Activated T-helper 1 cell treated with Interleukin-2 at 50 U/mL for 16 hours (primary cell): ENCODE data around the gene CLDN2.

Source experiments
- DNase-seq: peaks from one replicate; pipeline ENCODE4 v3.0.0-alpha.2; 2020; ENCODE audit warnings: low read depth

The CLDN2 gene

GRCh38 chrX:106921637-106922036, 1.4 kb downstream of the CLDN2 start:
- no peak for DNase-seq

- no peak for DNase-seq
Observed at GRCh38 chrX:106927023-106927422, 6.8 kb downstream of the CLDN2 start.

- no peak for DNase-seq
Observed at GRCh38 chrX:106927700-106928099, 7.5 kb downstream of the CLDN2 start.

- DNase-seq = no peak
Observed at GRCh38 chrX:106928227-106928626, 8.0 kb downstream of the CLDN2 start.

- DNase-seq = no peak
Observed at GRCh38 chrX:106931831-106932491, 11.8 kb downstream of the CLDN2 start.

DNA sequence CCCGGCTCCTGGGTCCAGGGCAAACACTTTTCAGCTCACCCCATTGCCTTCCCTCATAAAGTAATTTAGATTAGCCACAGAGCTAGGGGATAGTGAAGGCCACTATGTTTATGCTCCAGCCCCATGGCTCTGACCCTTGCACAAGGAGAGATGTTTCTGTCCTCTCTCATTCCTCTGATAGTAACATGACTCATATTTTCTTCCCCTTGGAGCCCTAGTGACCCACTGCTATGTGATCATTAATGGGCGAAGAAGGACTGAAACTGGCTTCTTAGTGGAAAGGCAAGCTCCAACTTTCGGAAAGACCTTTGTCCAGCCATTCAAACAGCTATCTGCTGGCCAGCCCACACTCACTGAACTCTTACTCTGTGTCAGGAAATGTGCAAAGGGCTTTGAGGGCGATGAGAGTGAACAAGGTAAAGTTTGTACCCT, 12.3 kb downstream of the CLDN2 start:
- DNase-seq = no peak

DNA sequence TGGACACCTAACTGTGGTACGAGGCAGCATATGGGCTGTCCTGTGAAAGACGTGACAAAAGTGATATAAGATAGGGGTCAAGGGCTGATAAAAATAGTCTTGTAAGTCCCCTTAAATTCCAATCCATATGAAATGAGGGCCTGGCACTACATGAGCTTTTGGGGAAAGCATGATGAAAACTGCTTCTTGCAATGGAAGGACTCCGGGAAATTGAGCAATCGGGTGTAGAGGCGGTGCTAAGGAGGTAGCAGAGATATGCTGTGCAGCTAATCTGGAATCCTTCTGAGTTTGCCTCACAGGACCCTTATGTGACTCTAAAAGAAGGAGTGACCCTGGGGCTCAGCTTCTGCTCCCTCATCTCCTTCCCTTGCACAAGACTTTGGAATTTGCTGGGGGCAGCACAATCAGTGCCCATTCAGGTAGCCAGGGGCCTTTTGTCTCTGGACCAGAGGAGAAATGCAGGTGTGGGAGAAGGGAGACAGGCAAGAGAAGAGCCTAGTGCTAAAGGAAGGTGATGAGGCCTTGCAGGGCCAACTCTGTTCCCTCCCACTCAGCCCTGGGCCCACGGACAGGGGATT, 12.8 kb downstream of the CLDN2 start:
- DNase-seq = no peak

GRCh38 chrX:106933538-106933961, 13.3 kb downstream of the CLDN2 start:
- DNase-seq = no peak

DNA sequence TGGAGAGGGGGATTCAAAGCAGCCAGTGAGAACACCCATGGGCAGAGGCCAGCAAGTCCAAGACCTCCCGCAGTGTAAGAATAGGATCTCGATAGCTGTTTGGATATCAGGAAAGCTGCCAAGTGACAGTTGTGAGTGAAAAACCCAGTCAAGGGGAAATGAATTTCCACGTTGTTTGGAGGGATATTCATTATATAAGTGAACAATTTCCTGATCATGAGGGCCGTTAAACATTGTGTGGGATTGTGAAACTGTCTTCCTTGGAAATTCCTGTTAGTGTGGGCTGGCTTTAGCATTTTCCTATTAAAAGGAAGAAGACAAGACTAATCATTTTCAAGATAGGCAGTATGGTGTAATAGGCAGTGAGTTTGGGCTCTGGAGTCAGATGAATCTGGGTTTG, 15.0 kb downstream of the CLDN2 start:
- DNase-seq = no peak

GRCh38 chrX:106936246-106936645, 16.0 kb downstream of the CLDN2 start:
- DNase-seq = no peak

DNA sequence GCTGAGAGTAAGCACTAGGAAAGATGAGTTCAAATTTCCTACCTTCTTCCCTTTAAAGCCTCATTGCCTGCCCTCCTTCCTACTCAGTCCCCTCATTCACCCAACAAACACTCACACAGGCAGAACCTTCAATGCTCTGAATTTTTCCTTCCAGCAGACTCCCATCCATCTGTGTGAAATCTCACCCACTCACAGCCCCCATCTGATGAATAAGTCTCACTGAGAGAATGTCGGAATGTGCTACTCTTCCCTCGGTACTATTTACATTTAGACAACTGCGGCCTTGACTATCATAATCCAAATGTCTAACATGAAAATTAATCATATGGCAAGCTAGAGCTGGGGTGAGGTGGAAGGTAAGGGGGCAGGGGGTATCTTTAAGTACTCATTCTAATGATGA, 19.4 kb downstream of the CLDN2 start:
- no peak for DNase-seq

- no peak for DNase-seq
Observed at GRCh38 chrX:106940068-106940467, 19.9 kb downstream of the CLDN2 start.

- no peak for DNase-seq
Observed at GRCh38 chrX:106946464-106946863, 26.3 kb downstream of the CLDN2 start.

GRCh38 chrX:106948641-106949040, 28.4 kb downstream of the CLDN2 start:
- DNase-seq = no peak

GRCh38 chrX:106949366-106949765, 29.2 kb downstream of the CLDN2 start:
- no peak for DNase-seq

- DNase-seq = no peak
Observed at GRCh38 chrX:106950381-106950780, 30.2 kb downstream of the CLDN2 start.

DNA sequence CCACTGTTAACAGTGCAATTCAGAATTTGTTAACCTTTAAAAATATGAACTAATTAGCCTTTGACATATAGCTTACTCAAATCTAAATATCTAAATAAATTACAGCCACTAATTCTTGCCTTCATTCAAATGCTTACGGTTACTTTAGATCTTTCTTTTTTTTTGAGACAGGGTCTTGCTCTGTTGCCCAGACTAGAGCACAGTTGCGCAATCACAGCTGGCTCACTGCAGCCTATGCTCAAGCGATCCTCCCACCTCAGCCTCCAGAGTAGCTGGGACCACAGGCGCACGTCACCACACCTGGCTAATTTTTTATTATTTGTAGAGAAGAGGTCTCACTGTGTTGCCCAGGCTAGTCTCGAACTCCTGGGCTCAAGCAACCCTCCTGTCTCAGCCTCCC, 31.0 kb downstream of the CLDN2 start:
- DNase-seq = no peak

DNA sequence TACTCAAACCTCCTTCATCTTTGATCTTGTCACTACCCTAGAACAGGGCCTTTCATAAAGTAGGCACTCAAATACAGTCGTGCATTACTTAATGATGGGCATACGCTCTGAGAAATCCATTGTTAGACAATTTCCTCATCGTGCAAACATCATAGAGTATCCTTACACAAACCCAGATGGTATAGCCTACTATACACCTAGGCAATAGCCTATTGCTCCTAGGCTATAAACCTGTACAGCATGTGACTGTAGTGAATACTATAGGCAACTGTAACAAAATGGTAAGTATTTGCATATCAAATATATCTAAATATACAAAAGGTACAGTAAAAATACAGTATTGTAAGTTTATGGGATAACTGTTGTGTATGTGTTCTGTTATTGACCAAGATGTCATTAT, 31.9 kb downstream of the CLDN2 start:
- no peak for DNase-seq

DNA sequence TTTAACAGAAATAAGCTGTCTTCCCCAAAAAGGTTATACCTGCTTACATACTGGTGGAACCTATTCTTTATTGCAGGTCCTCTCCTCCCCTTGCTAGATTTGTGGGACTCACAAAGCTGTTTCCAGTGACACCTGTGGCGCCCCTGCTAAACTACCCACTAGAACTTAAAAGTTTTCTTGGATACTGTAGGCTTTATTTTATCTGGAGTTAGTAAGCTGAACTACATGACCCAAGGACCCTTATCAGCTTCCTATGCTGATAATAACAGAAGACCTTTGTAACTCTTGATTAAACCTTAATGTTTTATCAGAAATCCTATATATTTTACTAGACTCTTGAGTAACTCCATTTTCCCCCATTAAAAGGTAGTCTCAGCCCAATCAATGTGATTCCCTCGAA, 32.3 kb downstream of the CLDN2 start:
- DNase-seq = no peak

DNA sequence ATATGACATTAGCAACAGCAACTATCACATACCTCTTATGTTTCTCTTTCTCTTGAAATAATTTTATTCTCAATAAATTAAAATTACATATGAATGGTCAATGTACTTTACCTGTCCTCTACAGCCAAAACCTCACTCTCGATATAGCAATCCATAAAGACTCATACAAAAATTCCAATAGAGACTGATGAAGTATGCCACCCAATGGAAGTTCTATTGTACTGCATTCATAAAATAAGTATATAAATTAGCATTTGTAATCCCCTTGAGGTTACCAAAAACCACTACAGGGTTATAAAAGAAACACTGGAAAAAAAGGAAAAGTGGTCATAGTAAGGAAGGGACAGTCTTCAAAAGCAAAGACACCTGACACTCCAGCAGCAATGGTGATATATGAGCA, 32.8 kb downstream of the CLDN2 start:
- DNase-seq = no peak

DNA sequence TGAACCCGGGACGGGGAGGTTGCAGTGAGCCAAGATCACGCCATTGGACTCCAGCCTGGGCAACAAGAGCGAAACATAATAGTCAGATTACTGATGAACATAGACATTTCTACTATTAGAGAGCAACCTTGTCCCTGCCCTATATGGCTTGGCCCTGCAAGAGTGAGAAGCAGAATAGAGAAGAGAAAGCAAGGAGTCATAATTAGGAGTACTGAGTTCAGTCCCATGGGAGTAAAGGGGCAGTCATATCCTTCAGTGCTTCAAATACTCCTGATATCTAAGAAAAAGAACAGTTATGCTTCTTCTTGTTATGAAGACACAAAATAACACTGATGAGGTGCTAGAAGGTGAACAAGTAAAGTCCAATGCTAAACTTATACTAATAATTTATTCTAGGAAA, 33.8 kb downstream of the CLDN2 start:
- DNase-seq = no peak

DNA sequence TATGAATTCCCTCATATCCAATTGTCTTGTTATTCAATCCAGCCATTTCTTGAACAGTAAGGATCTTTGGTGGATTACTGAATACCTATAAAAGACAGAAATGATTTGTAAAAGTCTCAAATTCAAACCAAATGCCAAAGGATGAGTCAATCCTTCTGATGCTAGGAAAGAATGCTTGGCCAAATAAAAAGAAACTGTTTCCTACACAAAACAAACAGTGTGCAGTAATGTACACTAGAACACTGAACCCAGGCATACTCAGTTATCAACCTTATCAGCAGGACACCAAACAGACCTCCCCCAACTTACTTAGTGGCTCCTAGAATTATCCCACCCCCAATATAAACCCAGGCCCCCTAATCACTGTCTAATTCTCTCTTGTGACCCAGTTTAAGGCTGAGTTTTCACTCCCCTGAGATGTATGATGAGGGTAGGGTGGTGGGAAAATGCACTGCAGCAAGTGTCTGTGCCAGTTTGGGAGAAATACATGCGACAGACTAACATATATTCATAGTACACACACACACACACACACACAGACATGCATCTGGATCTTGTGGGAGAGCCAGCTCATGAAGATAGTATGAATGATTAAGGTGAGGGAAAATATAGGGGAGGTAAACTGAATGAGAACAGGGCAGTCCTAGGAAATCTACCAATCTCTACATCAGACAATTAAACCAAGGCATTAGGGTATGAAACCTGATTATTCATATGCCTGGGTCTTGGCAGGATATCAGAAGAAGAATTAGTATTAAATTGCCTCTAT, 35.0 kb downstream of the CLDN2 start:
- no peak for DNase-seq

DNA sequence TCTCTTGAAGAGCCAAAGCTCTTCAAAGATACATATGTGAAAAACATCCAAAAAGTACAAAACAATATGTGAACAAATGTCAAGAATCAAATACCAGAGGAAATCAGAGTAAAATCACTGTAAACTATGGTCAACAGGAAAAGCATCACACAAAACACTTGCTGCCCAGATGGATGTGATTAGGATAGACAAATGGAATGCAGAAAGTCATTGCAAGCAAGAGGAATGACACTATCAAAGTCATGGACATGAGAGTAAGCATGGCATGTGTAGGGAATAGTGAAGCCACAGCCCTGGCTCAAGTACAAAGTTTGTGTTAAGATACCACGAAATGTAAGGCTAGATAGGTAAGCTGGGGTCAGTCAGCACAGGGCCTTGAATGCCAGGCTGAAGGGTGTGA, 37.7 kb downstream of the CLDN2 start:
- DNase-seq = no peak
